Measurements from ENCODE around the gene MAL. TPM values are rescaled to one million over a fixed set of nuclear protein-coding genes. Genes with fewer than 3 reads are reported as not detected.

MAL gene
- total RNA-seq, 1 experiment from 2014 or later, result 0.80 TPM

DNA sequence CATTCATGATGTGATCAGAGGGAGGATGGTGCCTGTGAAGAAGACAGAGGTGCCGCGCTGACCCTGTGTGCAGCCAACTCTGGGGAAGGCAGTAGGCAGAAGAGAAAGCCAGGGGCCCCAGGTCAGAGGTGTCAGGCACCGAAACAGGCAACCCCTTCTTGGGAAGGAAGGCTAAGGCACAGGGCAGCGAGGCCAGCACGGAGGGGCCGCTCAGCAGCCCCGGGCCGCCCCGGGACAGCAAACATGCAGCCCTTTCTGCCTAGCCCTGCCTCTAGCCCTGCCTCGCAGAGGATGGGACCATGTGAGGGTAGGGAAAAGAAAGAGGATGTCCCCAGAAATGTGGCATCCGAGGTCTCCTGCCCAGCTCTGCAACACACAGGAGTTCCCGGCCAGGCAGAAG lies 7.7 kb upstream of the MAL start:
- DNase-seq, result no peak
- Histone ChIP-seq H3K36me3 (replicated peaks; ENCODE audit: control insufficient read depth, insufficient read depth, low read length) (no peaks in the 10 kb centered on the region), H3K27me3 (ENCODE audit: control insufficient read depth, insufficient read depth, low read length) (peaks cover under 1% of the 10 kb centered on the region), H3K4me3 (ENCODE audit: insufficient read depth, low read depth, low read length) (no peak overlapping the region)

DNA sequence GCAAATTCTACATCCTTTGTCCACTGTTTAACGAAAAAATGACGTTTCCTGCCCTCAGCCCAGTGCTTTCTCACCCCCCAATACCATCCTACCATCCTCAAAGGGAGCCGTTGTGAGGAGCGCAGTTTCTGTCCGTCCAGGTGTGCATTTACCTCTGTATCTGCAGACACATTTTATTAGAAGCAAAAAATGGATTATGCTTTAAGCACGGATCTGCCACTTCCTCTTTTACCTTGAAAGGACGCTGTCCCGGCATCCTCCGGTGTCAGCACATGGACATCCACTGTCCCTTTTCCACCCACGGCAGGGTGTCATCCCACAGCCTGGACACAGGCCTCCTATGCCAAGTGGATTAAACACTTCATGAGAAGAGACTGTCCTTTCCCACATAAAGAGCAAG lies 7.2 kb upstream of the MAL start:
- no peak for DNase-seq
- H3K27me3 ChIP-seq (ENCODE audit: control insufficient read depth, insufficient read depth, low read length), result peaks cover 5% of the 10 kb centered on the region
- H3K36me3 ChIP-seq (replicated peaks; ENCODE audit: control insufficient read depth, insufficient read depth, low read length), result no peaks in the 10 kb centered on the region
- H3K4me3 ChIP-seq (ENCODE audit: insufficient read depth, low read depth, low read length), result no peak overlapping the region

DNA sequence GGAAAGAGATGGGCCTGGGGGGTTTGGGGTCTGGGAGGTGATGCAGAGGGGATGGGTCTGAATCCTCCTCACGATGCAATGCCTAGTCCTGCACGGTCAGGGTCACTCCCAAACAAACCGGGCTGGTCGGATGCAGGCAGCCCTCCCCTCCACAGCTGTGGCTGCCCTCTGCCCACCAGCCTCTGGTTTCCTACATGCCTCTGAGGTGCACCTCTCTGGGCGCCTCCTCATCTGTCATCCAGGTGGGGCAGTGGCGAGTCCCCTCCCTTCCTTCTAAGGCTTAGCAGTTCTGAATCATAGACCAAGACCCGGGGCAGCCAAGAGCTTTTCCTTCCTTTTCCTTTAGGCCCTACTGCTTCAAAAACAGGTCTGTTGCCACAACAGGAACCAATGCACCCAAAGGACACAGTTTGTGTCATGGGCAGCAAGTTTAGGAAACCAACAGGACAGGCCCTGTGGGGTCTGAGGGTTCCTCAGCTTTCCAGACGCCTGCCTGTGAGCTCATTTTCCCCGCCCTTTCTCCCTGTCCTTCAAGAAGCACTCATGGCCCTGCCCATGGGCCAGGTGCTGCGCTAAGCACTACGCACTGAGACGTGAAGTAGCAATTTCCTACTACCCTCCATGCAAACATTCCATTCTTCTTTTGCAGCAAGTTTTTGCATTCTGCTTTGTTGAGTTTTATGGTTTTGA lies 6.5 kb upstream of the MAL start:
- no peak overlapping the region for H3K4me3 ChIP-seq (ENCODE audit: insufficient read depth, low read depth, low read length)
- H3K36me3 ChIP-seq (replicated peaks; ENCODE audit: control insufficient read depth, insufficient read depth, low read length), result no peaks in the 10 kb centered on the region
- DNase-seq, result peak; percentile 70
- peaks cover 12% of the 10 kb centered on the region for H3K27me3 ChIP-seq (ENCODE audit: control insufficient read depth, insufficient read depth, low read length)

DNA sequence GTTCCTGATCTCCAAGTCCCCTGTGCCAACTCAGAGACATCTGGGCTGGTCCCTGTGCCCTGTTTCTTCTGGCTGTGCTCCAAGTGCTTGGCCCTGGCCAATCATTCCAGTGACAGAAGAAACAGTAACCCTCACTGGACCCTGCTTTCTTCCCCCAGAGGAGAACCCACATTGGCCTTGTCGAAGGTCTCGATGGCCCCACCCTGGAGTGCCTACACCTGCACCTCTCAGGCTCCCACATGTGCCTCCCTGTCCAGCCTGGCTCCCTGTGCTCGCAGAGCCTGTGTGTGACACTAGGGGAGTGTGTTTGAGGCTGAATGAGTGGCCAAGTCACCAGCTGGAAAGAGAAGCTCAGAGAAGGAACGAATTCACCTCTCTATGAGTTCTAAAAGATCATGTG lies 5.9 kb upstream of the MAL start:
- H3K36me3 ChIP-seq (replicated peaks; ENCODE audit: control insufficient read depth, insufficient read depth, low read length), result no peaks in the 10 kb centered on the region
- H3K4me3 ChIP-seq (ENCODE audit: insufficient read depth, low read depth, low read length), result no peak overlapping the region
- no peak for DNase-seq

DNA sequence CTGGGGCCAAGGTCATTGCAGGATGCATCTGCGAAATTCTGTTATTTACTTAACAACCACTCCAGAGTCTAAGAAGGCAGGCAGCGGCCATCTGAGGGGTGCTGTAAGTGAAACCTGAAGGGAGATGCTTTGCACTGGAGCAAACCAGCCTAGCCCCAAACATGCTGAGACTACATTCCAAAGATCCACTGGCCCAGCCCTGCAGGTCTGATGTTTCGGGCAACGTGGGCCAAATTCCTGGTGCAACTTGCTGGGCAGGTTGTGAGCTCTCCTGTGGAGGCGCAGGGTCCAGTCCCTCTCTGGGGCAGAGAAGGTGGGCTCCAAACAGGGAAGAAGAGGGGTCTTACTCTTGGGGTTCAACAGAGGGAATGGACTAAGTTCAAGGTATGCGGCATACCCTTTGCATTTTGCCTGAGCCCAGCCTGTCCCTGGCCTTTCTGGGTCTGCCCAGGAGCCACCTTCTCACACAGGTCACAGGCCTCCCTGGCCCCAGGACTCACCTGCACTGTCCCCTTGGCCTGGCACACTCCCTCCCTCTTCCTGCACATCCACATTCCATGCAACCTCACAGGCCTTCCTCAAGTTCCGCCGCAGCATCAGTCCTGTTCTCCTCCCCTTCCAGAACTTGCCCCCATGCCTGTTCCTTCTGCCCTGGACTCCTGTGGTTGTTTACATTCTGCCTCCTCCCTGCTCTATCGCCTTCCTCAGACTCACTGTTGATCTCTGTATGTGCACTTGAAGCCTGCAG lies 5.1 kb upstream of the MAL start:
- DNase-seq, result no peak
- peaks cover 27% of the 10 kb centered on the region for H3K27me3 ChIP-seq (ENCODE audit: control insufficient read depth, insufficient read depth, low read length)
- no peaks in the 10 kb centered on the region for H3K36me3 ChIP-seq (replicated peaks; ENCODE audit: control insufficient read depth, insufficient read depth, low read length)
- no peak overlapping the region for H3K4me3 ChIP-seq (ENCODE audit: insufficient read depth, low read depth, low read length)

More for the DNA sequence above, 5.9 kb upstream of the MAL start:
- H3K27me3 ChIP-seq (ENCODE audit: control insufficient read depth, insufficient read depth, low read length), result peaks cover 18% of the 10 kb centered on the region

DNA sequence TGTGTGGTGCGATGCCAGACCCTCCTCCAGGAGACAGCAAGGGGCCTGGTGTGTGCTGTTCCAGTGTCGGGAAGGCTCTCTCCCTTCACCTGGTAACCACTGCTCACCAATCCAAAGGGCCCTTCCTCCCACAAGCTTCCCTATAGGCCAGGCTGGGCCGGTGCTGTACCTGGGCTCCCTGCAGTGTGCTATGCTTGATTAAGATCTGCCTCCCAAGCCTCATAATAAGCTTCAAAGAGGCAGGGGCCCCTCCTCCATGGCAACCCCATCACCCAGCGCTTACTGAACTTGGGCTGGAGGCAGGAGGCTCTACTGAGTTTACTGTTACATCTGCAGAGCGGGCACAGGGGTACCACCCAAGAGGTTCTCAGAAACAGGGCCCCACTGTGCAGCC lies 4.5 kb upstream of the MAL start:
- DNase-seq, result no peak
- Histone ChIP-seq H3K36me3 (replicated peaks; ENCODE audit: control insufficient read depth, insufficient read depth, low read length) (no peaks in the 10 kb centered on the region), H3K27me3 (ENCODE audit: control insufficient read depth, insufficient read depth, low read length) (peaks cover 32% of the 10 kb centered on the region), H3K4me3 (ENCODE audit: insufficient read depth, low read depth, low read length) (no peak overlapping the region)

DNA sequence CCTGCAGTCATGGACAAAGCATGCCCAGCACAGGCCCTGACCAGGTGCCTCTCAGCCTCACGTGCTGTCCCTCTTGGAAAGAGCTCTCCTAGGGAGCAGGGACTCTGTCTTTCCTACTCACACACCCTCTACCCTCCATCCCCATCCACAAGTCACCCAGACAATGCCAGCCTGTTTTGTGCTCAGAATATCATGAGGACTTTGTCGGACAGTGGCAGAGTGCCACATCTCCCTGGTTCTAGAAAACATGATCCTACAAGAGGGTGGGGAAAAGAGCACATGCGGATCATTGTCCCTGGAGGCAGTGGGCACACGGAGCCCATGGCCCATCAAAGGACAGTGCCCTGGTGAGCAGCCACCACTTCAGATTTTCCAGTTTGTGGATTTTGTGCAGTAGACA lies 3.7 kb upstream of the MAL start:
- no peak overlapping the region for H3K4me3 ChIP-seq (ENCODE audit: insufficient read depth, low read depth, low read length)
- H3K36me3 ChIP-seq (replicated peaks; ENCODE audit: control insufficient read depth, insufficient read depth, low read length), result no peaks in the 10 kb centered on the region
- DNase-seq, result no peak
- H3K27me3 ChIP-seq (ENCODE audit: control insufficient read depth, insufficient read depth, low read length), result peaks cover 41% of the 10 kb centered on the region

DNA sequence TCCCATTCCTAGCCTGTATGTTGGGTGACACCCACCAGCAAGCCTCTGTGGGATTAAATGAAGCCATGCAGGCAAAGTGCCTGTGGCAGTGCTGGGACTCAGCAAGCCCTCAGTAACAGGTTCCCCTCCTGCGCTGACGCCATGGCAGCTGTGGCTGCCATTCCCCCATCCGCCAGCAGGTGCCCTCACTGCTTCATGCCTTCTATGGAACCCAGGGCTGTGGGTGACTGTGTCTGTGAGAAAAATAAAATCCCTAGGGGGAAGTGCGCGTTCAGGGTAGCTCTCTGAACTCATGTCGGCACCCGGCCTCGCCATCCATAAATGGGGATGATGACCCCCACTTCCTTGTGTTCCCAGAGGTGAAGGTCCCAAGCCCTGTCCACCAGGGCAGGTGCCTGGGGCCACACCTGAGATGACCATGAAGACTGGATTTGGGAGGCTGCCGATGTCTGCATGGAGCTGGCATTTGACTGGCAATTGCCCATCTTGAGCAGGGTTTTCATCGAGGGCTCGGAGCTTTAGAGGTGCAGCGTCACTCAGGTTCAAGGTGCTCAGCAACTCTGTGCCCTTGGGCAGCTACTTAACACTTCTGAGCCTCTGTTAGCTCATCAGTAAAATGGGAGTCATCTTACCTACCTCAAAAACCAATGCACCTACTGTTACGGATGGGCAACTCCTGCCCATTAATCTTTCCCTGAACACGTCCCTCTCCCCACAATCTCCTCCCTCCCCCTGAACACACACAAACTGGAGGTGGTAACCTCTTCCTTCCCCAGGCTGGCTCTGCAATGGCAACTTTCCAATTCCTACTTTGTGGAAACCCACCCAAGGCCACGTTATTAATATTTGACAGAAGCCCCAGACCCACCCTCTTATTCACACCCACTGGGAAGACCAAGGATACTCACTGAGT lies 2.9 kb upstream of the MAL start:
- Histone ChIP-seq H3K27me3 (ENCODE audit: control insufficient read depth, insufficient read depth, low read length) (peaks cover 48% of the 10 kb centered on the region), H3K36me3 (replicated peaks; ENCODE audit: control insufficient read depth, insufficient read depth, low read length) (no peaks in the 10 kb centered on the region), H3K4me3 (ENCODE audit: insufficient read depth, low read depth, low read length) (no peak overlapping the region)
- DNase-seq, result peak; percentile 86

DNA sequence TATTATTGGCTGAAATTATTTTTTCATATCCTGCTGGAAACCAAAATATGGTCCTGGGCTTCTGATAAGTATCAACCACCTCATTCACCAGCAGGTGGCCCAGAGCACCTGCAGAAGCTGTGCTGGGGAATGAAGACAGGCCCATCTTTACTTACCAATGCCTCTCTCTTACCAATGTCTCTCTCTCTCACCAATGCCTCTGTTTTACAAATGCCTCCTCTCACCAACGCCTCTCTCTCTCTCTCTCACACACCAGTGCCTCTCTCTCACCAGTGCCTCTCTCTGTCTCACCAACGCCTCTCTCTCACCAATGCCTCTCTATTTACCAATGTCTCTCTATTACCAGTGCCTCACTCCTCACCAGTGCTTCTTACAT lies 2.3 kb upstream of the MAL start:
- no peaks in the 10 kb centered on the region for H3K36me3 ChIP-seq (replicated peaks; ENCODE audit: control insufficient read depth, insufficient read depth, low read length)
- peaks cover 53% of the 10 kb centered on the region for H3K27me3 ChIP-seq (ENCODE audit: control insufficient read depth, insufficient read depth, low read length)
- H3K4me3 ChIP-seq (ENCODE audit: insufficient read depth, low read depth, low read length), result no peak overlapping the region
- DNase-seq, result no peak

DNA sequence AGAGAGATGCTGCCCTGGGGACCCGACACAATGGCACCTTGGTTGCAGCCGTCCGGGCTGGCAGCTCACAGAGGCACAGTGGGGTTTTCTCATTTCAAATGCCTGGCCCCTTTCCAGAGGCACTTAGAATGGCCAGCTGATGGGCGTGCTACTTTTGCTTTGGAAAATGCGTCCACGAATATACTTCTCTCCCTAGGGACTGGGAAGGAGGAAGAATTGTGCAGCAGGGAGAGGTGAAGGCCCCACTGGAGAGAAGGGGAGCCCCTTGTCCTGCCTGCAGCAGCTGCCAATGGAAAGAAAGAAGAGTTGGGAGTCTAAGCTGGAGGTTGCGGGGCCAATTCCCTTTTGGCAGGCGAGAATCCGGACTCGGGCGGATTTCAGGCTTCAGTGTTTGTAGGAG lies 1.1 kb upstream of the MAL start:
- Histone ChIP-seq H3K27me3 (ENCODE audit: control insufficient read depth, insufficient read depth, low read length) (peaks cover 58% of the 10 kb centered on the region), H3K36me3 (replicated peaks; ENCODE audit: control insufficient read depth, insufficient read depth, low read length) (no peaks in the 10 kb centered on the region), H3K4me3 (ENCODE audit: insufficient read depth, low read depth, low read length) (no peak overlapping the region)
- DNase-seq, result no peak

DNA sequence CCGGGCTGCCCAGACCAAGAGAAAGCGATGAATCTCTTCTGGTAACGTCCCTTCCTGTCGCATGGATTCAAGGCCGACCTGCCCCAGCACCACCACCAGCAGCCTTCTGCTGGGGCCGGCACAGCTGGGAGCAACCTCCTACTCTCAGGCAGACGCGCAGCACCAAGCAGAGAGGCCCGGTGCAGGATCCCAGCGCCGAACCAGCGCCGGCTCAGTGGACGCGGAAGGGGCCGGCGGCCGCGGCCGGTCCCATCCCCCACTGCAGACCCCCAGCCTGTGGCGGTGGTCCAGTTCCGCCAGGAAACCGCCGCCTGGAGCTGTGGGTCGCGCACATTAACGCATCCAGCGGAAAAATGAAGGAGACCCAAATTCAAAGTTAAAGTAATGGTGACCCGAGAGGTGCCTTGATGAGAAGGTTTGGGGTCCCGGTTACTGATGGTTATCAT lies 525 bp upstream of the MAL start:
- peaks cover 63% of the 10 kb centered on the region for H3K27me3 ChIP-seq (ENCODE audit: control insufficient read depth, insufficient read depth, low read length)
- H3K4me3 ChIP-seq (ENCODE audit: insufficient read depth, low read depth, low read length), result peak overlapping the region; percentile 29; the same call in 1 of the 2 replicates
- no peaks in the 10 kb centered on the region for H3K36me3 ChIP-seq (replicated peaks; ENCODE audit: control insufficient read depth, insufficient read depth, low read length)
- peak; percentile 77 for DNase-seq

DNA sequence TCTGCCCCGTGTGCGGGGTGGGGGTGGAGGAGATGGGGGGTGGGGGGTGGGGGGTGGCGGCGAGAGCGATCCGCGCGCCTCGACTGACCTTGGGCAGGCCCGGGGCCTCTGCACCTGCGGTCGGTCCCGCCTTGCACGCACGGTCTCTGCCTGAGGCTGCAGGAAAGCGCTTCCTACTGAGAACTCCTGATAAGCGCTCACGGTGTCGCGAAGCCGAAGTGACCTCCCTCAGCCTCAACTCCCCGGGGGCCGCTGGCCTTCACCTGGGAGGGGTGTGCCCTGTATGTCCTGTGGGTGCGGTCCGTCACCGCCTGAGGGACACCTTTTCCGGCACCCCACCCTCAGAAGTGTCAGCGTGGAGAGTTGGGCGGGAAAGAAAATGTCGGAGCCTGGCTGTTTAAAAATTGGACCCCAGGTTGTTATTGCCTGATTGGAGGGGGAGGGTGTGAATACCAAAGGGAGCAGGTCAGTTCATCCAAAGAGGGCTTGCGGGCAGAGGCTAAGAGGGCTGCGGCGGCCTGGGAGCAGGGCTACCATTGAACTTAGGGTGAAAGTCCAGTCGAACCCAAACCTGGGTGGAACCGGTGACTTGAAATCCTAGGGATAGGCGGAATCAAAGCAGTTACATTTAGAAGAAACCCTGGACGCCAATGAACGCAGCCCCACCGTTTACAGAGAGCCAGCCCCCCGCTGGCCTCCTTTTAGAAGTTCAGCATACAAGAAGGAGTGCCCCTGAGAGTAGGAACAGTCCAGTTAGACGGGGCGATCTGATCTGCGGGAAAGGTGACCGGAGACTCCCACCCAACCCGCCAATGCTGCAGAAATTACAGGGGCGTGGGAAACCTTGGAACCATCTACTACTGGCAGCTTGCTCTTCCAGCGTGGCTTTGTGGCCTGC lies 1.2 kb downstream of the MAL start:
- Histone ChIP-seq H3K36me3 (replicated peaks; ENCODE audit: control insufficient read depth, insufficient read depth, low read length) (no peaks in the 10 kb centered on the region), H3K4me3 (ENCODE audit: insufficient read depth, low read depth, low read length) (peak overlapping the region; percentile 29; the same call in 1 of the 2 replicates), H3K27me3 (ENCODE audit: control insufficient read depth, insufficient read depth, low read length) (peaks cover 67% of the 10 kb centered on the region)
- DNase-seq, result peak; percentile 86

DNA sequence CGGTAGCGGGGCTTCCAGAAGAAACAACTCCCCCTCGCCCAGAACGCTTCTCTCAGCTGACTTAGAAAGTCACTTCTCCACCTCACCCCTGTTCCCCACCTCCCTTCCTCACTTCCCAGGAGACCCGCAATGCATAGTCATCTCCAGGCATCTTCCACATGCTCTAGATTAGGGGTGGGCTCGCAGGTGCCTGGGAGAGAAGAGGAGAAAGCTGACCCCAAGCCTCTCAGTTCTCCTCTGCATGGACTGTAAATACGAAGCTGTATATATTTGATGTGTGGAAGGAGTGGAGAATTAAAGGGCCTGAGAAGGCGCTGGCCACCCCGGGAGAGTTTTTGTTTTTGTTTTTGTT lies 1.8 kb downstream of the MAL start:
- no peak for DNase-seq
- peak overlapping the region; percentile 1; the same call in 1 of the 2 replicates for H3K4me3 ChIP-seq (ENCODE audit: insufficient read depth, low read depth, low read length)
- peaks cover 67% of the 10 kb centered on the region for H3K27me3 ChIP-seq (ENCODE audit: control insufficient read depth, insufficient read depth, low read length)

DNA sequence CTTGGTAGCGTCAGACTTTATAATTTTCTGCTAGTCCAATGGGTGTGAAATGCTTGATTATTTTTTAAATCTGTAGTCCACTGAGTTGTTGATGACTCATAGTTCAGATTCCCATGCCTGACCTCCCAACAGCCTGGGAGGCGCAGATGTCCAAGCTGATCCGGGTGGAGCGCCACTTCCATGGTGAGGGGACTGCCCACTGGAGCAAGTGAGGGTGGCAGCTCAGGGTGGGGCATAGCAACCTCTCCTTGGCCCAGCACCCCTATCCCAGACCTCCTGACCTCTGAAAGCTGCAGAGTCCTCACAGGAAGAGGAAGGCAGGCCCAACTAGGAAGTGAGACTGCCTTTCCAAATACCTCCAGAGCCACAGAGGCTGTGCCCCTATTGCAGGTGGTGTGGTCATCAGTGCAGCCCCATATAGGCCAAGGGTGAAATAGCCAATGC lies 4.4 kb downstream of the MAL start:
- H3K36me3 ChIP-seq (replicated peaks; ENCODE audit: control insufficient read depth, insufficient read depth, low read length), result no peaks in the 10 kb centered on the region
- no peak overlapping the region for H3K4me3 ChIP-seq (ENCODE audit: insufficient read depth, low read depth, low read length)
- H3K27me3 ChIP-seq (ENCODE audit: control insufficient read depth, insufficient read depth, low read length), result peaks cover 46% of the 10 kb centered on the region
- no peak for DNase-seq

More for the DNA sequence above, 1.8 kb downstream of the MAL start:
- no peaks in the 10 kb centered on the region for H3K36me3 ChIP-seq (replicated peaks; ENCODE audit: control insufficient read depth, insufficient read depth, low read length)
